GM12875 (cell line): Measurements from ENCODE around the gene PSMD11.

Experiments
- H3K4me3 ChIP-seq: one replicate; pipeline ENCODE4 v1.5.1; 2011; ENCODE audit warnings: low read depth, low read length, control low read depth
- TF ChIP-seq, protein P1 (sequence below): IDR thresholded peaks from 2 replicates; pipeline ENCODE4 v1.5.1; 2011; ENCODE audit warnings: low read depth, mild to moderate bottlenecking, control low read depth, inconsistent platforms, low read length, moderate library complexity, borderline replicate concordance; ENCODE audit not compliant: insufficient read depth

The PSMD11 gene

DNA sequence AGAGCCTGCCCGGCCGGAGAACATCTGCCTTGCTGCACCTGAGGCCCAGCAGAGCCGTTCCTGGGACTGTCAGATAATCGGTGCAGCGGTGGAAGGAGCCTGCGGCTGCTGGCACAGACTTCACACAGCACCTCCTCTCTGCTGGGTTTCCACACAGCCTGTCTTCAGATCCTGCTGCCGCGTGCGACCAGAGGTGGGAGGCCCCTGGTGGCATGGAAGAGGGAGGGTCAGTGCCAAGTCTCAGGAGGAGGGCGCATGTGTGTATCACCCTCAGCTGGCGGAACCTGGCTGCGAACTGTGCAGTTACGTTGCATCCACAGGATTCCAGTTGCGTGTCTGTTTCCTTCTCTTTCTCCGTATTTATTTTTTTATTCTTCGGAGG lies 45.8 kb downstream of the PSMD11 start:
- TF ChIP-seq, protein P1, sequence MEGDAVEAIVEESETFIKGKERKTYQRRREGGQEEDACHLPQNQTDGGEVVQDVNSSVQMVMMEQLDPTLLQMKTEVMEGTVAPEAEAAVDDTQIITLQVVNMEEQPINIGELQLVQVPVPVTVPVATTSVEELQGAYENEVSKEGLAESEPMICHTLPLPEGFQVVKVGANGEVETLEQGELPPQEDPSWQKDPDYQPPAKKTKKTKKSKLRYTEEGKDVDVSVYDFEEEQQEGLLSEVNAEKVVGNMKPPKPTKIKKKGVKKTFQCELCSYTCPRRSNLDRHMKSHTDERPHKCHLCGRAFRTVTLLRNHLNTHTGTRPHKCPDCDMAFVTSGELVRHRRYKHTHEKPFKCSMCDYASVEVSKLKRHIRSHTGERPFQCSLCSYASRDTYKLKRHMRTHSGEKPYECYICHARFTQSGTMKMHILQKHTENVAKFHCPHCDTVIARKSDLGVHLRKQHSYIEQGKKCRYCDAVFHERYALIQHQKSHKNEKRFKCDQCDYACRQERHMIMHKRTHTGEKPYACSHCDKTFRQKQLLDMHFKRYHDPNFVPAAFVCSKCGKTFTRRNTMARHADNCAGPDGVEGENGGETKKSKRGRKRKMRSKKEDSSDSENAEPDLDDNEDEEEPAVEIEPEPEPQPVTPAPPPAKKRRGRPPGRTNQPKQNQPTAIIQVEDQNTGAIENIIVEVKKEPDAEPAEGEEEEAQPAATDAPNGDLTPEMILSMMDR: no peak
- peak overlapping the region; percentile 92 for H3K4me3 ChIP-seq

DNA sequence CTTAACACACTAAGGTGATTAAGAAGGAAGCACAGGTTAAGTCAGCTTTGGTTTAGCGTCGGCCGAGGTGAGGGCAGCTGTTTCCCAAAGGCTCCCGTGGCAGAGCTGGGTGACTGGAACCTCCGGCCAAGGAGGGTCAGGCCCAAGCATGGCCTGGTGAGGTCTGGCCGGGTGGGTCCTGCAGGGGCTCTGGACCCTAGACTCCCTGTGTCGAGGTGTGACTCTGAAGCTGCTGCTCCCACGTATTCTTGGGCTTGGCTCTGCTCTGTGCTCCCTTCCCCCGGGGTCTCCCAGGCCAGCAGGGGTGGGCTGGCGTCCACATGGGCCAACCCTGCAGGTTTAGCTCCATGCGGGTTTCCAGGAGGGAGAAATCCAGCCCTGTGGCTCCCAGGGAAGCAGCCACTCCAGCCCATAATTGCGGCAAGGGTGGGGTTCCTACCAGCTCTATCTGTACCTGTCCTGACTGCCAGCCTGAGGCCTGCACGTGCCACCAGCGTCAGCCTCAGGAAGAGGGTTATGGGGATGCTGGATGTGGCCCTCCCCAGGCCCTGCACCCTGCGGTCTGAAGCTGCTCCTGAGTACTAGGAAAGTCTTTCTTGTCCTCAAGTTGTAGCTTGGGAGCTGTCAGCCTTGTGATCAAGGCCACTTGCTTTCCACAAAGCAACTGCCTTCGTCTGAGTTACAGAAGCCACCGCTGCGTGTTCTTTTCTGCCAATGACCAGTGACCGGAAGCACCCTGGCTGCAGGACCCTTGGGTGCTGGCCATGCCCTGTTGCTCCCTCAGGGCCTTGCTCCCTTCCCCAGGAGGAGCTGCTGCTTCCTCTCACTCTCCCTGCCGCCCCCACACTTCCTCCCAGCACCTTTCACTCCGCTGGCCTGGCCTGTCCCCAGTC lies 47.3 kb downstream of the PSMD11 start:
- TF ChIP-seq, protein P1: no peak
- H3K4me3 ChIP-seq: peak overlapping the region; percentile 64

DNA sequence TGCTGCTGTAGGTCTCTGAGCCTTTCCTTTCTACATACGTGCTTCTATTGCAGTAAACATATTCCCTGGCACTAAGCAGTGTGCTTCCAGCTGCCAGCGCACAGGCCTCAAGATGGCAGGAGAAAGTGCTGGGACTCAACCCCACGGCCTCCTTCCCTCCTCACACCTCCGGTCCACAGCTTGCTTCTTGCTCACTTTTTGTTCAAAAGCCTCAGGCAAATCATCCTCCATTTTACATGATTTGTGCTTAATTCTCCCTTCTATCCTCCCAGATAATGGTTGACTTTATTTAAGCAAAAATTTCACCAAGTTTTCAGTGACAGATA lies 47.9 kb downstream of the PSMD11 start:
- TF ChIP-seq, protein P1: no peak
- peak overlapping the region; percentile 64 for H3K4me3 ChIP-seq

DNA sequence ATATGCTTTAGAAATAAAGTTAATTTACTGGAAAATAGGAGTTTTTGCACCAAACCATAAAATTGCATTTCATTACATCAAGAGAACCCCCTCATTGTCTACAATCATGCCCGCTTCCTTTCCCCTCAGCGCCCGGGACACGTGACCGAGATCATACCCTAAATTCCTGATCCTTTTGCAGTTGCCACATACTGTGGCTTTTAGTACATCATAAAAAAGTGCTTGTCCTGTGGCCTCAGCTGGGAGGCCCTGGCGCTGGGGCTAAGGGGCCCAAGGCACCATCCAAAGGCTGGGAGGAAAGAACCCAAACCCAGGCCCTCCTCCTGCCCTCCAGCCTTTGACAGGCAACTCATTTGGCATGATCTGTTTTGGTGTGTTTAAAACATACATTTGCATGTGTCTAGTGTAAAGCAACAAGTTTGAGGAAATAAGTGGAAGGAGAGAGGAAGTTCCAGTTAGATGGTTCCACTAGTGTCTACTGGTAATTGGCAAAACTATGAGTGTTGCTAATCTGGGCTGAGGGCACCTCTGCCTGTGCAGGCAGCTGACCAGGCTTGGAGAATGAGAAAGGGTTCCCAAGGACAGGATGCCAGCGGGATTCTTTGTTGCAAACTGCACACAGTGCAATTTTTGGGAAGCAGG lies 48.5 kb downstream of the PSMD11 start:
- no peak overlapping the region for H3K4me3 ChIP-seq
- TF ChIP-seq, protein P1: no peak

DNA sequence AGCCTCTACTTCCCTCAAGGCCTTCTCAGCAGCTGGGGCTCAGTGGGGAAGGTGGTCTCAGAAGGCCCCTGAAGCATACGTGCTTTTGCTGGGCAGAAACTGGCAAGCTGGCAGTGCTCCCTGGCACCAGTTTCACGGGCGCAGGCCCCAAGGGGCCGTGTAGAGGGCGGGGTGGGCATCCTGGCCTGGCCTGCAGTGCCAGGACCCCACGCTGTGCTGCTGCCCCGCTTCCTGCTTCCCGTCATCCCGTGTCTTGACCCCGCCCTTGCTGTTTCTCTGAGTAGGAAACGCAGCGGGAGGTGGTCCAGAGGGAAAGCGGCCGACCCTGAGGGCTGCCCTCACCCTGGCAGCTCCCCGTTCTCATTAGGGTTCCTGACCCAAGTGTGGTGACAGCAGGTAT lies 49.3 kb downstream of the PSMD11 start:
- no peak overlapping the region for H3K4me3 ChIP-seq
- TF ChIP-seq, protein P1: no peak

DNA sequence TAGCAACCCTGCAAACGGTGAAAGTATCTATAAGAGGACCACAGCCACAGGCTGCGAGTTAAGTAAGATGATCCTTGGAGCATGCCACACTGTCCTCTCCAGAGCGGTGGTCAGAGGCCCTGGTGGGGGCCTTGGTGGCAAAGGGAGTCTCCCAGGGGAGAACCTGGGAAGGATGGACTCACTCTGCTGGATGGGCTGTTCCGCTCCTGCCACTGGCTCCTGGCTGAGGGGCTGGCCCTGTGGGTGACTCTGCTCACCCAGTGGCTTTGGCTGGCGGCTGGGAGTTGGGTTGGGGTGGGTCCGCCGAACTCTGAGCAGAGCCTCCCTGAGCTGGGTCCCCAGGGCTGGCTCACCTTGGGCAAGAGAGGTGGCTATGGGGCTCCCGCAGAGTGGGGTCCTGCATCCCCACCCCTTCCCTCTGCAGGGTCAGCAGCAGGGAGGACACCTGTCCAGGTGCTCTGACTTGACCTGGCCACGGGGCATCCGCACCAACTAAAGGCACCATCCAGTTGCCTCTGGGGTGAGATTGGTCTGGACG lies 49.7 kb downstream of the PSMD11 start:
- no peak overlapping the region for H3K4me3 ChIP-seq
- TF ChIP-seq, protein P1: no peak

DNA sequence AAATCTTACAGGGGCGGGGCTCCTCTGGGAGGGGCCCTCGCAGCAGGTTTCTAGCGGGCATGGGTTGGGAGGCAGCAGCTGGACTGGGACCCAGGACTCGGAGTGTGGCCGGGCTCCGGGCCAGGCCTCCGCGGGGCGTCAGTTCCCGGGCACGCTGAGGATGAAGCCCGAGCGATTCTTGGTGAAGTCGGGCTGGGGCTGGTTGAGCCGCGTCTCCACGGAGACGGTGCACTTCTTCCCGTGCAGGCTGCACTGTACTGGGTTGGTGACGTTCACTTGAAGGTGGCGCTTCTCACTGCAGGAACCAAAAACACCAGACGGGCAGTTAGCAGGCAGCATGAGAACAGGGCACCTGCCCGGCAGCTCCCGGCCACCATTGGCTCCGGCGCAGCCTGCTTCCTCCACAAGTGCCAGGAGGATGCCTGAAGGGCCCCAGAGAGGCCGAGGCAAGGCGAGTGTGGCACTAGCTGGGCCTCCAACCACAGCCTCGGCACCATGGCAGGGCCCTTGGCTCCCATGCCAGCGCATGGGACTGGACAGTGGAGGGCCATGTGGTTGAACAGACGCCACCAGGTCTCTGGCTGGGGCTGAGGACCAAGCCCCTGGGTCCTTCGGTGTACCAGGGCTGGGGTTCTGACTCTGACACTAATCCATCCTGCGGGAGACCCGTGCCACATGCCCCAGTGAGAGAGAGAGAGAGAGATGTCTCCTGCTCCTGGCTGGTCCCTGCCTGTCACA lies 50.5 kb downstream of the PSMD11 start:
- TF ChIP-seq, protein P1: no peak
- H3K4me3 ChIP-seq: no peak overlapping the region
